ENCODE measurements around the gene MUC6.

The MUC6 gene

DNA sequence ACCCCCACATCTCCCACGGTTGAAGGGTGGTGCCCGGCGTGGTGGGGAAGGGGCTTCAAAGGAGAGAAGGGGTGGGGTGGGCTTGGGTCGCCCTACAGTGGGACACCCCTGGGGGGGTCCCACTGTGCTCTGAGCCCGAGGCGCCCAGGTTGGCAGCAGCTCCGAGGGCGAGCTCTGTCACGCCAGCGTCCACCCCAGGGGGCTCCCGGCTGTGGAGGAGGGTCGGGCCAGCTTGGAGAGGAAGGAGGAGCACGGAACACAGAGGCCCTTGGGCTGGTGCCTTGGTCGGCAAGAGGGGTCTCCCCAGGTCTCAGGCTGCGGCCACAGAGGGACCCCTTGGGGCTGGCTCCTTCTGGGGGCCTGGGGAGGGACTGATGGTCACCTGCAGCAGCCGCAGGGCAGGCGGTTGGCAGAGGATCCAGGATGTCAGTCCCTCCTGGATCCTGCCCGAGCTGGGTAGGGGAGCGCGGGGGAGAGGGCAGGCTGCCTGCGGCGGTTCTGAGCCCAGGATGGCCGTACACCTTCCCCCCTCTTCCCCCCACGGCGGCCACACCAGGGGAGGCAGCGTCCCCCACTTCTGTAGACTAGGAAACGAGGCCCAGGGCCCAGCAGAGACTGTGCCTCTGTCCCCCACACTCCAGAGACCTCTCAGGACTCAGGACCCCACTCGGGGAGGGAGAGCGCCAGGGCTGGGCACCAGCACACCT lies 788 bp downstream of the MUC6 start:
- DNase-seq (ENCODE audit: low spot score): no peak

DNA sequence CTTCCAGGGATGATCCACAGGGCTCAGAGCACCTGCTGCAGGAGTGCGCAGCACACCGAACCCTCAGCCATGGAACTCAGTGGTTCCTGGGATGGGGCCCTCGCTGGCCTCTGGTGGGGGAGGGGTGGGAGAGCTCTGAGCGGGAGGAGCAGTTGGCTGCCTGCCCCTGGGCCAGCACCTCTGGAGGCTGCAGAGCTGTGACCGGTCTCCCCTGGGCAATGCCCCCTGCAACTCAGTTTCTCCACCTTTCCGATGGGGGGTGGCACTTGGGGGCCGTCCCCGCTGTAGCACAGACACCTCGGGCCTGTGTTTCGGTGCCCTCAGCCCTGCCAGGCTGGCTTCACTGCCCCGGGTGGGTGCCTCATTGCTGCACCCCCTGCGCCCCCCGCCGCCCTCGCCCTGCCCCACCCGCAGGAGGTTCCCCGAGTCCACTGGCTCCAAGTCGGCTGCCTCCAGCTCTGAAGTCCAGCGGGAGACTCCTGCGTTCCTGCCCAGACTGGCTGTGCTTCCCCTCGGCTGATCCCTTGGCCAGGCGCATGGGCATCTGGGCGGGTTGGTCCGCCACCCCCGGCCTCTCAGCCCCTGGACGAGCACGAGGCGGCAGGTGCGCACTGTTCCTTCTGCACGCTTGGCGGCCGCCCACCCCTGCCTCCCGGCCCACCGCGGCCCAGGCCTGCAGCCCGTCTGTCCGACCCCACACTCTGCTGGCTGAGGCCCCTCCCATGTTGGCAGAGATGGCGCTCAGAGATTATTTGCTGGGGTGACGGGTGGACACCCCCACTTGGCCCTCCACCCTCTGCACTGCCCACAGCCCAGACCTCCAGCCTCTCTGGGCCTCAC lies 1.8 kb downstream of the MUC6 start:
- DNase-seq (ENCODE audit: low spot score): no peak

DNA sequence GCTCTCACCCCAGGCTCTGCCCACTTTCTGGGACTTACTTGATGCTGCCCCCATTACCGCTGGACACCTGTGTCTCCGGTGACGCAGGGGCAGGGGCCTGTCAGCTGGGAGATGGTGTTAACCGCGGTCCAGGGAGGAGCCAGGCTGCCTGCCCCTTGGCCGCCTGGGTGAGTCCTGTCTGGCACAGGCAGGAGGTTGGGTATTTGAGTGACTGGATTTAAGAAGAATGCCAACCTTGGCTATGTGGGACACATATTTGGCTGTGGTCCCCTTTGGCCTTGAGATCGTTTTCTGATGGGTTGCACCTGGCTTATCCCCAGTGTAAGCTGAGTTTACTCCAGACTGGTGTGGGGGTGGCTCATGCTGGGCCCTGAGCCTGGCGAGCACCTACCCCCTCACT lies 2.5 kb downstream of the MUC6 start:
- no peak for DNase-seq (ENCODE audit: low spot score)

GRCh38 chr11:1033016-1033798 lies 3.3 kb downstream of the MUC6 start:
- no peak for DNase-seq (ENCODE audit: low spot score)

GRCh38 chr11:1032310-1032891 lies 4.1 kb downstream of the MUC6 start:
- no peak for DNase-seq (ENCODE audit: low spot score)

DNA sequence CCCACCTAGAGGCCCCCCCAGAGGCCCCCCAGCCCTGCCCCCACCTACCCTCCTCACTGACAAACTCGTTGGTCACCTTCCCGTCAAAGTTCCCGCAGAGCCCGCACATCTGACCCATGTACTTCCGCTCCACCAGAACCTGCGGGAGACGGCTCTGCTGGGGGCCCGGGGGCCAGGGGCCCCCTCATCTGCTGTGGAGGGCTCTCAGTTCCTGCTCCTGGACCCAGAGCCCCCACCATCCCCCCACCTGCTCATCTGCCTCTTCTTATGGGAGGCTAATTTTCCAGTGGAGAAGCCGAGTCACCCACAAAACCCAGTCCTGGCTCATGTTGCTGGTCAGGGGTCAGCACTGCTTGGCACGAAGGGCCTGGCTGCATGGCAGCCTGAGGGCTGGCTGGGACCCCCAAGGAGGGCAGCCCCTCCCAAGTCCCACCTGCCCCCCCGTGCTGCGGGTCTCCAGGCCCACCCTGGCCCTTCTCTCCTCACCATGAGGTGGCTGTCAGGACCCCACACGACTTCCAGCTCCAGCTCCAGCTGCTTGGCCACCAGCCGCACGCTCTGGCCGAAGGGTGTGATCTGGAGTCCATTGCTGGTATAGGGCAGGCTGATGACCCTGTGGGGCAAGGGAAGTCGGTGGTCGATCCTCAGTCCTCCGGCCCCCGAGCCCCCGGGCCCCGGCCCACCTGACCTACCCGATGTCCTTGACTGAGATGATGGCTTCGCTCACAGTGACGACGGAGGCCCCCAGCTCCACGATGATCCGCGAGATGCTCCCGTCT lies 5.2 kb downstream of the MUC6 start:
- DNase-seq (ENCODE audit: low spot score): no peak

DNA sequence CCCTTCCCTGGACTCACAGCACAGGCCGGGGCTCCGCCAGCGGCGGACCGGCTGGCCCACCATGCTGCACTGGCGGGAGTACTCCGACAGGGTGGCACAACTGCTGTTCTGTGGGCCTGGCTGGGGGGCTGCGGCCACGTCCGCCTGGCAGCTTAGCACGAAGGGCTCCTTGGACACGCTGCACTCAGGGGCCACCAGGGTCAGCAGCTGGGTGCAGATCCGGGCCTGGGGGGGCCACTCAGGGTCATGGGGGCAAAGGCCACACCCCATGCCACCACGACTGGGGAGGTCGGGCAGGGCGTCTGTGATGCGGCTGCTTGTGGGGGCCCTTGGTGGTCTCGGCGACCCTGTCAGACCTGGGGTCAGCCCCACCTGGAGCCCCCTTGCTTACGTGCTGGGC lies 6.0 kb downstream of the MUC6 start:
- no peak for DNase-seq (ENCODE audit: low spot score)

DNA sequence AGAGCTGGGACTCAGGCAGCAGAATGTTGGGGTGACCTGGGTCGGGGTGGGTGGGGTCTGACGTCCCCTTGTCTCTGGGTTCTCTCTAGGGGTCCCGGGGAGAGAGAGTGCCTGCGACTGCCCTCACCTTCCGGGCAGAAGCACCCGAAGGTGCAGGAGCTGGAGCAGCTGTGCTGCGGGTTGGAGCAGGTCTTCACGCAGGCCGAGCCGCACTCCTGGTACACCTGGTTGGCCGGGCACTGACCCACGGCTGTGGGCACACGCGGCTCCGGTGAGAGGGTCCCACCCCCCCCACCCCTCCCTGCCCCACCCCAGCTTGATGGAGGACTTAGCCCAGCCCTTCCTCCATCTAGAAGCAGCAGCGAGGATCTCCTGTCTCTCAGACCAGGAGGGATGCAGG lies 6.4 kb downstream of the MUC6 start:
- no peak for DNase-seq (ENCODE audit: low spot score)

DNA sequence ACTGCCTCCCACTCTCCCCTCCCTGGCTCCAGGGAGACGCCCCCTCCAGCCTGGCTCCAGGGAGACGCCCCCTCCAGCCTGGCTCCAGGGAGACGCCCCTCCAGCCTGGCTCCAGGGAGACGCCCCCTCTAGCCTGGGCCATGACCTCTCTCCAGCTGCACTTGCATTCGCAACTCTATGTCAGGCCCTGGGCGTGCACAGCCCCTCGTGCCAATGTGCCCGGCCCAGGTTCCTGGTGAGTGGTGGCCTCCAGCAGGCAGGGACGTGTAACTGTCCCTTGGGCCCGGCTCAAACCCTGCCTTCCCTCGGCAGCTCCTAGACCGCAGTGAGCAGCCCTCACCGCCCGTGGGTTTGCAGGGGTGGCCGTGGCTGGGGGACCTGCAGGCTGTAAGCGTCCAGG lies 6.9 kb downstream of the MUC6 start:
- DNase-seq (ENCODE audit: low spot score): no peak

DNA sequence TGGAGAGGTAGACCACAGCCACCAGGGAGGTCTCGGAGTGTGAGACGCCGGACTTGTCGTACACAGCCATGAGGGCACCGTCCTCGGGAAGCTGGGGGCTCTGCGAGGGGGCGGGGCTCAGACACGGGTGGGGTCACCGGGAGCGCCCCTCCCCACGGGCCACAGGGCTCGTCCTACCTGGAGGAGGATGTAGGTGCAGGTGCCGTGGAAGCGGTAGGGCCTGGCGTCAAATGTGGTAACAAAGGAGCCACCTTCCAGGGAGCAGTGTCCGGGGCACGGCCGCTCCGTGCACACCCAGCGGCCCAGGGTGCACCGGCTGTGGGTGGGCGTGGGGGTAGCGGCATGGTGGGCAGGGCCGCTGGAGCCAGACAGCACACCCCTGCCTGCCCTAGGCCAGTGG lies 7.5 kb downstream of the MUC6 start:
- no peak for DNase-seq (ENCODE audit: low spot score)

- no peak for DNase-seq (ENCODE audit: low spot score)
Measured at GRCh38 chr11:1028616-1029015, 7.9 kb downstream of the MUC6 start.

GRCh38 chr11:1028291-1028540 lies 8.3 kb downstream of the MUC6 start:
- DNase-seq (ENCODE audit: low spot score): no peak

- DNase-seq (ENCODE audit: low spot score): no peak
Measured at GRCh38 chr11:1027483-1028290, 8.8 kb downstream of the MUC6 start.

DNA sequence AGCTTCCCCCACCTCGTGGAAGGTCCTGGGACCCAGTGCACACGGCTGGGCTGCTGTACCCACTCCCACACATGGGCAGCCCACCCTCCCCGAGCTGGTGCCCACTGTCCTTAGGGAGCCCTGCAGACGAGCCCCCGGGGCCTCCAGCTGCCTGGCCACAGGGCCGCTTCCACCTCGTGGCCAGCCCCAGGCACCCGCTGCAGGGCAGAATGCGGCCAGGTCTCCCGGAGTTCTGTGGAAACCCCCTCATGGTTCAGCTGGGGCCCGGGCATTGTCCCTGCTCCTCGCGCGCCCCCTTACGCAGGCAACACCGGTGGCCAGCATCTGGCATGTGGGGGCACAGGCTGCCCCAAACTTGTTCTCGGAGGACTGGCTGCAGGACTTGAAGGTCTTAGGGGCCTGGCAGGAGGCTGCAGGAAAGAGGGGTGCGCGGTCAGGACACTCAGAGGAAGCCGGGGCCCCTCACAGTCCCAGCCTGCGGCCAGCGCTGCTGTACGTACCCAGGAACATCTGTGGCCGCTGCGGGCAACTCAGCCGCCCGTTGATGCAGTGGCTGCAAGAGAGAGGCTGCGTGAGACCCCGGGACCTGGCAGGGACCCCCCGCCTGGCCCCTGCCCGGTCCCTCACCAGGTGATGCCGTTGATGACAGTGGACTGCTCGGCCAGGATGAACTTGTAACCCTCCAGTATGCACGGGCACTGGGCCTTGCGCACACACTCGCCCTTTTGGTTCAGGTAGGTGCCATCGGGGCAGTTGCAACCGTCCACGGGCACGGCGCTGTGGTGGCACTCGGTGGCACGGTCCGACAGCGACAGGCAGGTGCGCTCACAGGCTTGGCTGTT lies 9.7 kb downstream of the MUC6 start:
- DNase-seq (ENCODE audit: low spot score): no peak

DNA sequence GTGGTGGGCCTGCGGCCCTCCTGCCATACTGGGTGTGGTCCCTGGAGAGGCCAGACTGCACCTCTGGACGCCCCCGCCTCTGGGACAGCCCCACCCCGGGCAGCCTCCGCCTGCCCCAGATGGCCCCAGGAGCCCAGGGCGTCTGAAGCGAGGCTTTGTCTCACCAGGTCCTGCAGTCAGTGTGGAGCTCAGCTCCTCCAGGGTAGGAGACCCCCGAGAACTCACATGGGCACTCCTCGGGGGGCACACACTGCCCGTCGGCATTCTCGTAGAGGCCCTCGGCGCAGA lies 10.4 kb downstream of the MUC6 start:
- DNase-seq (ENCODE audit: low spot score): no peak

DNA sequence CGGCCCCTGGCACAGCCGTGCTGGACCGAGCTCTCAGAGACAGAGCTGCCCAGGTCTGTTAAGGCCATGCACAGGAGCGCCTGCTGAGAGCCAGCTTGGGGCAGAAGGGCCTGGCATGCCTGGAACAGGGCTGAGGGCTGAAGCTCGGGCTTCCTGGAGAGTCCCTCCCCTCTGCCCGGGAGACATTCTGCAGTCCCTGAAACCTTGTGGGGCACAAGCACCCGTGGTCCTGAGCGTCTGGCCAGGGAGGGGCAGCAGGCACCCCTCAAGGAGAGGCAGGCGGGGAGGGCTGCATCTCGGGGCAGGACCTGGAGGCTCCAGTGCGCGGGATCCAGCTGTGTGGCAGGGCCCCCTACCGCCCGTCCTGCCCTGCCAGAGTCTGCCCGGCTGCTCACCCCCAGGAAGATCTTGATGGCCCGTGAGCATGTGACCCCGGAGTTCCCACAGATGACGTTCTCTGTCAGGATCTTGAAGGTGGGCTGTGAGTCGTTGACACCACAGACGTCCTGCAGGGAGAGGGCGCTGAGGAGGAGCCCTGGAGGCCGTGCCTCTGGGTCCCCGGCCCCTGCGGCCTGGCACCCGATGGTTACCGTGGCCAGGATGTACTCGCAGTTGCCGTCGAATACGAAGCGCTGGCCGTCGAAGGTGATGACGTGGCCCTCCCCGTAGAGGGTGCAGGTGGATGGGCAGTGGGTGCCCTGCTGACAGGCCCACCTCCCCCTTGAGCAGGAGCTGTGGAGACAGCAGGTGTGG lies 10.9 kb downstream of the MUC6 start:
- no peak for DNase-seq (ENCODE audit: low spot score)

GRCh38 chr11:1024597-1025409 lies 11.7 kb downstream of the MUC6 start:
- DNase-seq (ENCODE audit: low spot score): no peak

DNA sequence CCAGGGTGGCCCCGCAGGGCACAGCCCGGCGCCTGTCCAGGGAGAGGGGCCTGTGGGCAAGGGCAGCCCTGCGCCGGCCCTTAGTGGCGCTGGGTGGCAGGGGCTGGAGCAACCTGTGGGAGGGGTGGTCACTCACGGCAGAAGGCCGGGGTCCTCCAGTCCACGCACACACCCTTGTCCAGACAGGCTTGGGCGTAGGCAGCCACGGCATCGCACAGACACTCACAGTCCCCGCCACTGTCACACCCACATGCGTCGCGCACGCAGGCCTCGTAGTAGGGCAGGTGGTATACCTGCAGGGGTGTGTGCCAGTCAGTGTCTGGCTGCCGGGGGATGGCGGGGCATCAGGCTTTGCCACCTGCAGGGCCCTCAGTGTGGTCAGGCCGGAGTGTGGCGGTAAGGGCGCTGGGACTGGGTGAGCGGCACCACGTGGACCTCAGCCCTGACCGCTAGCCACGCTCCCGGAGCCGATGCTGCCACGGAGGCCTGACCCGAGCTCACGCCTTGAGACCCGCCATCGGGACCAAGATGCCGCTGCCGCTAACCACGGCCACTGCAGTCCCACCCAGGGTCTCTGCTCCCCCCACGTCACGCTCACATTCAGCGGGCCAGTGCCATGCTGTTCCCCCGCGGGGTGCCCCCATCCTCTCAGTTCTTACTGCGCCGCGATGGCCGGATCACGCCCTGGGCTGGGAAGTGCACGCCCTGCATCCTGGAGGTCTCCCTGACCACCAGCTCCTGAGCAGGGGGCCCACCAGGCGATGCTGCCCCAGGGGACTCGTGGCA lies 12.5 kb downstream of the MUC6 start:
- no peak for DNase-seq (ENCODE audit: low spot score)
